Loucy (cell line): ENCODE data around the gene ABCA9.
A peak's percentile ranks its signal among the peaks of the same experiment; 100 is the strongest.

Source experiments
- H2AFZ ChIP-seq: fragments of 200-600 bp; sonication (generic); 2 replicates; pipeline ENCODE4 v1.6.0; 2016; ENCODE audit warnings: antibody characterized with exemption, mild to moderate bottlenecking, low read length, moderate library complexity
- H3F3A ChIP-seq: fragments of 200-600 bp; 2 replicates; pipeline ENCODE4 v1.6.0; 2016; ENCODE audit warnings: antibody characterized with exemption, low read depth, mild to moderate bottlenecking
- H3K27me3 ChIP-seq: fragments of 200-600 bp; sonication (generic); 2 replicates; pipeline ENCODE4 v1.6.1; 2014; ENCODE audit warnings: low read length, mild to moderate bottlenecking; ENCODE audit not compliant: insufficient read depth, poor library complexity, severe bottlenecking
- H3K36me3 ChIP-seq: fragments of 200-600 bp; sonication (generic); 2 replicates; pipeline ENCODE4 v1.6.1; 2016; ENCODE audit warnings: low read length; ENCODE audit not compliant: insufficient read depth
- H3K4me1 ChIP-seq: fragments of 200-600 bp; sonication (generic); 2 replicates; pipeline ENCODE4 v1.5.1; 2014; ENCODE audit warnings: low read length, mild to moderate bottlenecking; ENCODE audit not compliant: insufficient read depth, poor library complexity, severe bottlenecking
- H3K4me2 ChIP-seq: fragments of 200-600 bp; sonication (generic); 2 replicates; pipeline ENCODE4 v1.6.0; 2014; ENCODE audit warnings: antibody characterized with exemption, low read length, low read depth, mild to moderate bottlenecking; ENCODE audit not compliant: poor library complexity, severe bottlenecking
- H3K4me3 ChIP-seq: fragments of 200-600 bp; sonication (generic); 2 replicates; pipeline ENCODE4 v1.5.1; 2014; ENCODE audit warnings: low read length, mild to moderate bottlenecking, mixed read lengths; ENCODE audit not compliant: poor library complexity, severe bottlenecking
- H3K79me2 ChIP-seq: fragments of 200-600 bp; sonication (generic); 2 replicates; pipeline ENCODE4 v1.6.1; 2014; ENCODE audit warnings: low read length; ENCODE audit not compliant: insufficient read depth
- H3K9ac ChIP-seq: fragments of 200-600 bp; sonication (generic); 2 replicates; pipeline ENCODE4 v1.6.0; 2014; ENCODE audit warnings: mild to moderate bottlenecking, low read depth, low read length, moderate library complexity; ENCODE audit not compliant: poor library complexity, severe bottlenecking
- H3K9me2 ChIP-seq: fragments of 200-600 bp; sonication (generic); replicated peaks from 2 replicates; pipeline ENCODE4 v1.6.1; 2016; ENCODE audit warnings: low read depth, low read length, mixed read lengths
- H3K9me3 ChIP-seq: fragments of 200-600 bp; sonication (generic); 2 replicates; pipeline ENCODE4 v1.6.1; 2014; ENCODE audit warnings: mild to moderate bottlenecking, antibody characterized with exemption, low read length, low read depth; ENCODE audit not compliant: insufficient read depth
- H4K20me1 ChIP-seq: fragments of 200-600 bp; sonication (generic); 2 replicates; pipeline ENCODE4 v1.6.0; 2014; ENCODE audit warnings: antibody characterized with exemption, low read length, mild to moderate bottlenecking; ENCODE audit not compliant: insufficient read depth, poor library complexity, severe bottlenecking
- EZH2phosphoT487 ChIP-seq: fragments of 200-600 bp; IDR thresholded peaks from 2 replicates; pipeline ENCODE4 v1.6.1; 2018; ENCODE audit warnings: antibody characterized with exemption, mild to moderate bottlenecking, moderate library complexity, borderline replicate concordance
- TF ChIP-seq, protein P1 (sequence below): fragments of 200-600 bp; sonication (generic); conservative IDR thresholded peaks from 2 replicates; pipeline ENCODE4 v1.5.1; 2014; ENCODE audit warnings: mild to moderate bottlenecking, antibody characterized with exemption, low read length

Gene ABCA9

GRCh38 chr17:68973098-68973846 is 87.5 kb downstream of the ABCA9 start:
- Histone ChIP-seq H3K36me3 (no peaks in the 10 kb centered on the region), H3K9me3 (no peaks in the 10 kb centered on the region), H3K4me3 (no peak overlapping the region), H3F3A (no peaks in the 10 kb centered on the region), H3K4me2 (no peak overlapping the region), H3K9ac (no peak overlapping the region), H3K27me3 (no peaks in the 10 kb centered on the region), H3K4me1 (no peaks in the 10 kb centered on the region), H3K79me2 (no peaks in the 10 kb centered on the region), H4K20me1 (no peaks in the 10 kb centered on the region), H3K9me2 (no peaks in the 10 kb centered on the region), H2AFZ (no peak overlapping the region)
- TF ChIP-seq, protein P1, sequence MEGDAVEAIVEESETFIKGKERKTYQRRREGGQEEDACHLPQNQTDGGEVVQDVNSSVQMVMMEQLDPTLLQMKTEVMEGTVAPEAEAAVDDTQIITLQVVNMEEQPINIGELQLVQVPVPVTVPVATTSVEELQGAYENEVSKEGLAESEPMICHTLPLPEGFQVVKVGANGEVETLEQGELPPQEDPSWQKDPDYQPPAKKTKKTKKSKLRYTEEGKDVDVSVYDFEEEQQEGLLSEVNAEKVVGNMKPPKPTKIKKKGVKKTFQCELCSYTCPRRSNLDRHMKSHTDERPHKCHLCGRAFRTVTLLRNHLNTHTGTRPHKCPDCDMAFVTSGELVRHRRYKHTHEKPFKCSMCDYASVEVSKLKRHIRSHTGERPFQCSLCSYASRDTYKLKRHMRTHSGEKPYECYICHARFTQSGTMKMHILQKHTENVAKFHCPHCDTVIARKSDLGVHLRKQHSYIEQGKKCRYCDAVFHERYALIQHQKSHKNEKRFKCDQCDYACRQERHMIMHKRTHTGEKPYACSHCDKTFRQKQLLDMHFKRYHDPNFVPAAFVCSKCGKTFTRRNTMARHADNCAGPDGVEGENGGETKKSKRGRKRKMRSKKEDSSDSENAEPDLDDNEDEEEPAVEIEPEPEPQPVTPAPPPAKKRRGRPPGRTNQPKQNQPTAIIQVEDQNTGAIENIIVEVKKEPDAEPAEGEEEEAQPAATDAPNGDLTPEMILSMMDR, result no peak
- TF ChIP-seq EZH2phosphoT487, result no peak

DNA sequence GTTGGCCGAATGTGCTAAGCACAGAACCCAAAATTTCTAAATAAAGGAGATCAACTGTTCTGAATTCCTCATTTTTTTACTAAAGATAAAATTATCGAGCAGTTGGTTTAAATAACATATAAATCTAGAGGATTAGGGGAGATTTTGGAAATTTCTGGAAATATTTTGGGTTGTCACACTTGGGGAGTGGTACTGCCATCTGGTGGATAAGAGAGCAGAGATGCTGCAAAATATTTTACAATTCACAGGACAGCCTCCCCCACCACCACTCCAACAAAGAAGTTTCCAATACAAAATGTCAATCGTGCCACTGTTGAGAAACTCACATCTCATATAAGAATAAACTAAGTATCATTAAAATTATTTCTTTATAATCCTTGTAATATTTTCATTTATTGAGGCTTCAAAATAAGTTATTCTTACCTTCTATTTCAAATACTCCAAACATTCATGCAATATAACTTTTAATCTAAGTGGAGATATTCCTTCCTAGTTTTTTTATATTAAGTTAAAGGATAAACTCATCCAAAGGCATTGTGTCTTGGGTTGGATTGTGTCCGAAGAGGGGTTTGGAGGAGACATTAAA is 88.5 kb downstream of the ABCA9 start:
- no peaks in the 10 kb centered on the region for H3K9me2 ChIP-seq
- no peaks in the 10 kb centered on the region for H3K4me1 ChIP-seq
- no peaks in the 10 kb centered on the region for H3K79me2 ChIP-seq
- H3F3A ChIP-seq, result no peaks in the 10 kb centered on the region
- no peak for TF ChIP-seq EZH2phosphoT487
- TF ChIP-seq, protein P1, result peak; percentile 57
- H3K9me3 ChIP-seq, result no peaks in the 10 kb centered on the region
- no peaks in the 10 kb centered on the region for H3K27me3 ChIP-seq
- no peaks in the 10 kb centered on the region for H3K36me3 ChIP-seq
- H2AFZ ChIP-seq, result no peak overlapping the region
- no peak overlapping the region for H3K4me3 ChIP-seq
- H3K9ac ChIP-seq, result no peak overlapping the region
- no peaks in the 10 kb centered on the region for H4K20me1 ChIP-seq
- H3K4me2 ChIP-seq, result no peak overlapping the region

- no peaks in the 10 kb centered on the region for H3K9me3 ChIP-seq
- H3K9ac ChIP-seq, result no peak overlapping the region
- H3K9me2 ChIP-seq, result no peaks in the 10 kb centered on the region
- H2AFZ ChIP-seq, result no peak overlapping the region
- H3K4me3 ChIP-seq, result no peak overlapping the region
- H3K36me3 ChIP-seq, result no peaks in the 10 kb centered on the region
- H3K27me3 ChIP-seq, result no peaks in the 10 kb centered on the region
- no peaks in the 10 kb centered on the region for H3K79me2 ChIP-seq
- no peaks in the 10 kb centered on the region for H4K20me1 ChIP-seq
- H3K4me1 ChIP-seq, result no peaks in the 10 kb centered on the region
- no peaks in the 10 kb centered on the region for H3F3A ChIP-seq
- no peak overlapping the region for H3K4me2 ChIP-seq
- TF ChIP-seq, protein P1, result no peak
- no peak for TF ChIP-seq EZH2phosphoT487
Observed at GRCh38 chr17:68969101-68969500, 91.6 kb downstream of the ABCA9 start.
